GM18517 (cell line): ENCODE results near the gene RNF213.
"Not testable (repeated sequence)": the region's sequence is repeated elsewhere in the genome, so short reads cannot be mapped to it uniquely, and the experiment has no call there.

Source experiments
- ATAC-seq: cut with Tn5 transposase; IDR thresholded peaks from one replicate; pipeline ENCODE4 v1.9.1; 2021; ENCODE audit warnings: mild to moderate bottlenecking, moderate library complexity; ENCODE audit not compliant: unreplicated experiment

The RNF213 gene

DNA sequence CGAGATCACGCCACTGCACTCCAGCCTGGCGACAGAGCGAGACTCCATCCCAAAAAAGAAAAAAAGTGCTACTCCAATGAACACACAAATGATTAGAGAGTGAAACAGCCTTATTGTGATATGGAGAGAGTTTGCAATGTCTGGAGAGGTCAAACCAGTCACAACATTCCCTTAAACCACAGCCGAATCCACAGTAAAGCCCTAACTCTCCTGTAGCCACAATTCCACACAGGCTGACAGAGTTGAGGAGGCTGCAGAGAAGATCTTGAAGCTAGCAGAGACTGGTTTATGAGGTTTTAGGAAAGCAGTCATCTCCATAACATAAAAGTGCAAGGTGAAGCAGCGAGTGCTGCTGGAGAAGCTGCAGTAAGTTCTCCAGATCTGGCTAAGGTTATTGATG, 6.7 kb downstream of the RNF213 start:
- ATAC-seq, result no peak

GRCh38 chr17:80268427-80268826, 7.8 kb downstream of the RNF213 start:
- no peak for ATAC-seq

GRCh38 chr17:80269405-80269807, 8.8 kb downstream of the RNF213 start:
- no peak for ATAC-seq

DNA sequence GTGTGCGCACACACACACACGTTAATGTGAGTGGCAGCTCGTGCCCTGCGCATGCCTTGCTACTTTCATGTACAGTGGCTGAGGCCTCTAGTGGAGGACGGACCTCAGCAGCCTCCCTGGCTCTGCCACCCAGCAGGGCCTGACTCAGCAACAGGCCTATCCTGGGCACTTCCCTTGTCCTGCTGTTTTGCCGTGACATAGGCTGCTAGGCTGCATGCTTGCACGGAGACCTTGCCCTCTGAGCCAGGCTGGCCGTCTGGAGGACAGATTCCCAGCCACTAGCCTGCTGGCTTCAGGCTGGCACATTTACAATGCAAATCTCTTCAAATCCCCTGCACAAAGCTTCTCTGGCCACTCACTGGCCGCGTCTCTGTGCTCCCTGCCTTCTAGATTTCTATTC, 9.5 kb downstream of the RNF213 start:
- no peak for ATAC-seq

DNA sequence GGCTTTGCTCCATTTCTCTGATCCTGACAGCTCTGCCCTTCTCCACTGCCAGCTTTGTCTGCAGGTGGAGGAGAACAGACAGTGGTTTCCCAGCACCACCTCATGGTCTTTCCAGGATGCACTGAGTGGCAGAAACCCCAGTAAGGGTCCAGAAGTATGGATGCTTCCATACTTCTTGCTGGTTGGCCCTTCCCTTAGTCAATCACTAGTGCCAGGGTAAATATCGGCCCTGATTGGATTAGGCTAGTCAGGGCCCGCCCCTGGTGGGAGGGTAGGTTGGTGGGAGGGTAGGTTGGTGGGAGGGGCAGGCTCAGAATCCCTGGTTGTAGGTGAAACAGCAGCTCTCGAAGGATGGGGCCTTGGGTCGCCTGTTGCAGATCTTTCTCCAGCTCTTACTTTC, 10.2 kb downstream of the RNF213 start:
- no peak for ATAC-seq

GRCh38 chr17:80272366-80272765, 11.7 kb downstream of the RNF213 start:
- no peak for ATAC-seq

DNA sequence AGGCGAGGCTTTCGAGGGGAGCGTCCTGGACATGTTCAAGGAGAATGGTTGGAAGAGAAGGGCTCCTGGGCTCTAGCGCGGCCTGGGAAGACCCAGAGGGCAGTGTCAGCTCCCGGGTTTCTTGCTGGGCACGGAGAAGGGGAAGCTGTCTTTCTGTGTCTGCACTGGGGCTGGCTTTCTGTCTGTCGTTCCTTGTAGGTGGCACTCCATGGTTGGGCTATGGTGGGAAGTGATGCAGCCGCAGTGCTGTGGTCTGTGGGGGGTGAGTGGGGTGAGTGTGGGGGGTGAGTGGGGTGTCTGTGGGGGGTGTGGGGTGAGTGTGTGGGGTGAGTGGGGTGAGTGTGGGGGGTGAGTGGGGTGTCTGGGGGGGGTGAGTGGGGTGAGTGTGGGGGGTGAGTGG, 13.7 kb downstream of the RNF213 start:
- no peak for ATAC-seq

DNA sequence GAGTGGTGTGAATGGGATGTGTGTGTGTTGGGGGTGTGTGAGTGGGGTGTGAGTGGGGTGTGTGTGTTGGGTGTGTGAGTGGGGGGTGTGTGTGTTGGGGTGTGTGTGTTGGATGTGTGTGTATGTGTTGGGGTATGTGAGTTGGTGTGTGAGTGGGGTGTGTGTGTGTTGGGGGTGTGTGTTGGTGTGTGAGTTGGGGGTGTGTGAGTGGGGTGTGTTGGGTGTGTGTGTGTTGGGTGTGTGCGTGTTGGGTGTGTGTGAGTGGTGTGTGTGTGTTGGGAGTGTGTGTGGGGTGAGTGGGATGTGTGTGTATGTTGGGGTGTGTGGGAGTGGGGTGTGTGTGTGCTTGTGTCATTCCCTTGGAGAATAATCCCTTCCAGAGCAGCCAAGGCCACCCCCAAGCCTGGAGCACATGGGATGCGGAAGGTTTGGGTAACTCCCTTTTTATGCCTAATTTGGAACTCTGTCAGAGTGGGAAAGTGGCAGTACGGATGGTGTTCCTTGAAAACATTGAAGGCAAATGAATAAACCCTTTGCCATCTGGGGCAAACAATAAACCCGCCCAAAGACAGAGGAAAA, 14.3 kb downstream of the RNF213 start:
- ATAC-seq, result no peak

DNA sequence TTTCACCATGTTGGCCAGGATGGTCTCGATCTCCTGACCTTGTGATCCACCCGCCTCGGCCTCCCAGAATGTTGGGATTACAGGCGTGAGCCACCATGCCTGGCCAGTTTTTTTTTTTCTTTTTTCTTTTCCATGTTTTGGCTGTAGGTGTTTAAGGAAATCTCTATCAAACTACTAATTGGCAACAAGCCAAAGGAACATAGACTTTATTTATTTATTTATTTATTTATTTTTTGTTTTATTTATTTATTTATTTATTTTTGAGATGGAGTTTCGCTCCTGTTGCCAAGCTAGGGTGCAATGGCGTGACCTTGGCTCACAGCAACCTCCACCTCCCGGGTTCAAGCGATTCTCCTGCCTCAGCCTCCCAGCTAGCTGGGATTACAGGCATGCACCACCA, 15.2 kb downstream of the RNF213 start:
- ATAC-seq, result not testable (repeated sequence)

DNA sequence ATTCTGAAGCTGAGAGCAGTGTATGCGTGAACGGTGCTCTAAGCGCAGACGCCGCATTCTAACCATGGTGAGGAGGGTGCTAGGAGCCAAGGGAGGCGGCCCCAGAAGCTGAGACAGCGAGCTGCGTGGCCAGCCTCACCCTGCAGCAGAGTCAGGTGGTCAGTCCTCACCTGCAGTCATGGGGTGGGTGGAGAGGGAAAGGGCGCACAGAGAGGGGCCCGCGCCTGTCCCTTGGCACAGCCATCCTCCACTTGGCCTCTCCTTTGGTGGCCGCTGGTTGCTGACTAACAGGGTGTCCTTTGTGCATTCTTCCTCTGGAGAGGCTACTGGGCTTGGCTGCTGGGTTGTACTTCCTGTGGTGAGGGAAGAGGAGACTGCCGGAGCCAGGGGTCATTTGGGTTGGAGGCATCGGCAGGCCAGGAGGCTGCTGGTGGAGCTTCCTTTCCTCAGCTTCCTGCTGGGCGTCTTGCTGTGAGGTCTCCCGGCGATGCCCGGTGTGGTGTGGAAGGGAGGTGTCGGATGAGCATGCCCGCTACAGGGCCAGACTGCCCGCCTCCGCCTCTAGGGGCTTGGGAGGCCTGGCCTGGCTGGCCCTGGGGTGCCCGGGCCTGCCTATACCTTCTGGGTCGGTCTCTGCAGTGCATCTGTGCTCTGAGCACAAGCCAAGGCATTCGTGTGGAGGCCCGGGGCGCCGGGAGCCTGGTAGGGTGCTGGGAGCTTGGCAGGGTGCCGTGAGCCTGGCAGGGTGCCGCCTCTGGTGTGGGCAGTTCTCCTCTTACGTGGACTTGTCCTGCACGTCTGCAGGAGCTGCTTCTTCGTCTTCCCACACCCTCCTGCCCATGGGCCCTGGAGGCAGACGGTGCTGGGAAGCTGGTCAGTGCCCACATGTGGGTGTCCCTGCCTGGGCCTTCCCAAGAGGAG, 17.4 kb downstream of the RNF213 start:
- ATAC-seq, result no peak

DNA sequence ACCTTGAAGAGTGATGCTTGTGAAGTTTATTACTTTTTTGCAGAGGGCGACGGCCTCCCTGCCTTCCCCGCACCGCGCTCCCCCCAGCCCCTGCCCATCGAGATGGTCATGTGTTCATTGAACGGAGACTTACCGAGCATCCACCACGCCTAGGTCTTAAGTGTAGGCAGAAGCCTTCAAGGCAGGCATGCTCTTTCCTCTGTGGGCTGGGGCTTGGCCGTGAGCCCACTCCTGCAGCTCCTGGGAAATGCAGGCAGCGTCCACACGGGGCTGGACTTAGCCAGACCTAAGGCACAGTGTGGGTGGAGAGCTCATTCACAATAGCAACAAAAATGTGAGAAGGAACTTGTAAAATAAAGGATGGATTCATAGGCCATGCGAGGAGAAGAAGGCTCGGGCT, 19.2 kb downstream of the RNF213 start:
- ATAC-seq, result no peak

GRCh38 chr17:80281516-80281915, 20.9 kb downstream of the RNF213 start:
- ATAC-seq, result no peak

GRCh38 chr17:80283116-80283852, 22.6 kb downstream of the RNF213 start:
- no peak for ATAC-seq

- ATAC-seq, result no peak
Observed at GRCh38 chr17:80284631-80285030, 24.0 kb downstream of the RNF213 start.

GRCh38 chr17:80285237-80285920, 24.7 kb downstream of the RNF213 start:
- ATAC-seq, result no peak

DNA sequence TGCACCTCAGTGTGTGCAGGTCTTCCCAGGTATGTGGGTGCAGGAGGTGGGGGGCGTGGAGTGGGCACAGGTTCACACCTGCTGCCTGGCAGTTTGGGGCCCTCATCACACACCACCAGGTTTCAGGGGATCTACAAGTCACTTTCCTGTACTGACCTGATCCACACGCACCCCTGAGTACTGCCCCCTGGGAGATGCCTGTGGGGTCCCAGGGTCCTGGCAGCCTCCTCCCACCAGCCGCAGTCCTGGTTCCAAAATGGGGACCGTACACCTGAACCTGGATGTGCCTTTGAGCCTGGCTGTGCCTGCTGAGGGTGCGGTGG, 25.9 kb downstream of the RNF213 start:
- ATAC-seq, result no peak

DNA sequence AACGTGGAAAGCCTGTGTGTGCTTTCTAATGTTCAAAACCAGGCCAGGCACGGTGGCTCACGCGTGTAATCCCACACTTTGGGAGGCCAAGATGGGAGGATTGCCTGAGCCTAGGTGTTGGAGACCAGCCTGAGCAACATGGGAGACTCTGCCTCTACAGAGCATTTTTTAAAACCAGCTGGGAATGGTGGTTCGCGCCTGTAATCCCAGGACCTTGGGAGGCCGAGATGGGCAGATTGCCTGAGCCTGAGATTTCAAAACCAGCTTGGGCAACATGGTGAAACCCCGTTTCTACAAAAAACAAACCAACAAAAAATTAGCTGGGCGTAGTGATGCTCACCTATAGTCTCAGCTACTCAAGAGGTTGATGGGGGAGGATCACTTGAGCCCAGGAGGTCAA, 26.4 kb downstream of the RNF213 start:
- ATAC-seq, result no peak

- no peak for ATAC-seq
Observed at GRCh38 chr17:80287806-80288567, 27.3 kb downstream of the RNF213 start.

DNA sequence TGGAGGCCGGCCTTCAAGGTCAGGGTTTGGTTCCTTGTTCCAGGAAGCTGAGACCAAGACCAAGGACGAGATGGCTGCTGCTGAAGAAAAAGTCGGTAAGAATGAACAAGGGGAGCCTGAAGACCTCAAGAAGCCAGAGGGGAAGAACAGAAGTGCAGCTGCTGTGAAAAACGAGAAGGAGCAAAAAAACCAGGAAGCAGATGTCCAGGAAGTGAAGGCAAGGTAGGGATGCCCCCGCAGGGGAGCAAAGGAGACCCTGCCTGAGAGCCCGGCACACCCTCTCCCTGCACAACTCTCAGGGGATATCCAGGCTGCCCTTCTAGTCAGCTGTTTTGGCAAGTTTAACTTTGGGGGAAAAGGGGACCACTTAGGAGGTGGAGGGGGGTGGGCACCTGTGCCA, 29.0 kb downstream of the RNF213 start:
- ATAC-seq, result no peak

- no peak for ATAC-seq
Observed at GRCh38 chr17:80290156-80290555, 29.5 kb downstream of the RNF213 start.

- ATAC-seq, result no peak
Observed at GRCh38 chr17:80291260-80291659, 30.6 kb downstream of the RNF213 start.
